Neutrophil (primary cell): ENCODE results near the gene ANKRD1.
"Not testable (repeated sequence)": the region's sequence is repeated elsewhere in the genome, so short reads cannot be mapped to it uniquely, and the experiment has no call there.

Experiments
- H3K27ac ChIP-seq: fragments of 200-600 bp; sonication (generic); 2 replicates; pipeline ENCODE4 v1.5.1; 2016; ENCODE audit warnings: mild to moderate bottlenecking, moderate library complexity
- H3K27me3 ChIP-seq: fragments of 200-600 bp; sonication (generic); 2 replicates; pipeline ENCODE4 v1.6.0; 2016; ENCODE audit warnings: mild to moderate bottlenecking
- H3K36me3 ChIP-seq: fragments of 200-600 bp; sonication (generic); 2 replicates; pipeline ENCODE4 v1.5.1; 2017
- H3K4me1 ChIP-seq, 2 experiments: fragments of 200-600 bp in 1 of 2; sonication (generic) in 1 of 2; 1 replicate in 1 of 2; 2 replicates in 1 of 2; pipeline versions ENCODE4 v1.5.1 to v1.6.1; 2013 to 2016; ENCODE audit warnings: low read depth in 1 of 2, low read length in 1 of 2, mild to moderate bottlenecking in 1 of 2, moderate library complexity in 1 of 2; ENCODE audit not compliant: control insufficient read depth in 1 of 2, insufficient read depth in 1 of 2
- H3K4me3 ChIP-seq, 2 experiments: fragments of 200-600 bp in 1 of 2; sonication (generic) in 1 of 2; 1 replicate in 1 of 2; 2 replicates in 1 of 2; pipeline ENCODE4 v1.5.1; 2013 to 2016; ENCODE audit warnings: low read depth in 1 of 2, low read length in 1 of 2, mild to moderate bottlenecking in 1 of 2, moderate library complexity in 1 of 2
- H3K9me3 ChIP-seq: fragments of 200-600 bp; sonication (generic); 2 replicates; pipeline ENCODE4 v1.5.1; 2016
- CTCF ChIP-seq: fragments of 200-600 bp; sonication (generic); IDR thresholded peaks from 2 replicates; pipeline ENCODE4 v1.5.1; 2016; ENCODE audit warnings: antibody characterized with exemption

Gene ANKRD1

GRCh38 chr10:90912854-90913479 lies 7.9 kb downstream of the ANKRD1 start:
- no peaks in the 10 kb centered on the region for H3K36me3 ChIP-seq
- TF ChIP-seq CTCF = no peak
- no peaks in the 10 kb centered on the region for H3K9me3 ChIP-seq
- no peaks in the 10 kb centered on the region for H3K4me1 ChIP-seq
- no peaks in the 10 kb centered on the region for H3K27me3 ChIP-seq
- no peak overlapping the region for H3K4me3 ChIP-seq
- no peak overlapping the region for H3K27ac ChIP-seq

GRCh38 chr10:90912174-90912573 lies 8.7 kb downstream of the ANKRD1 start:
- Histone ChIP-seq H3K27me3 (no peaks in the 10 kb centered on the region), H3K4me3 (no peak overlapping the region), H3K9me3 (no peaks in the 10 kb centered on the region), H3K4me1 (no peaks in the 10 kb centered on the region), H3K36me3 (no peaks in the 10 kb centered on the region), H3K27ac (no peak overlapping the region)
- TF ChIP-seq CTCF = no peak

GRCh38 chr10:90911133-90912051 lies 9.5 kb downstream of the ANKRD1 start:
- no peaks in the 10 kb centered on the region for H3K36me3 ChIP-seq
- TF ChIP-seq CTCF = no peak
- H3K4me1 ChIP-seq = no peaks in the 10 kb centered on the region
- H3K27me3 ChIP-seq = no peaks in the 10 kb centered on the region
- no peaks in the 10 kb centered on the region for H3K9me3 ChIP-seq
- no peak overlapping the region for H3K4me3 ChIP-seq
- no peak overlapping the region for H3K27ac ChIP-seq

- Histone ChIP-seq H3K27ac (no peak overlapping the region), H3K4me1 (no peaks in the 10 kb centered on the region), H3K36me3 (peaks cover 7% of the 10 kb centered on the region), H3K4me3 (no peak overlapping the region), H3K27me3 (no peaks in the 10 kb centered on the region), H3K9me3 (no peaks in the 10 kb centered on the region)
- TF ChIP-seq CTCF = no peak
Measured at GRCh38 chr10:90906596-90906995, 14.3 kb downstream of the ANKRD1 start.

- H3K4me3 ChIP-seq = no peak overlapping the region
- H3K27me3 ChIP-seq = no peaks in the 10 kb centered on the region
- no peaks in the 10 kb centered on the region for H3K9me3 ChIP-seq
- no peaks in the 10 kb centered on the region for H3K4me1 ChIP-seq
- peaks cover 7% of the 10 kb centered on the region for H3K36me3 ChIP-seq
- TF ChIP-seq CTCF = no peak
- H3K27ac ChIP-seq = no peak overlapping the region
Measured at GRCh38 chr10:90905925-90906324, 15.0 kb downstream of the ANKRD1 start.

- not testable (repeated sequence) for H3K4me3 ChIP-seq, H3K27me3 ChIP-seq, H3K9me3 ChIP-seq, H3K4me1 ChIP-seq, H3K27ac ChIP-seq
- H3K36me3 ChIP-seq = peaks cover 24% of the 10 kb centered on the region
Measured at GRCh38 chr10:90896916-90897315, 24.0 kb downstream of the ANKRD1 start.
